ENCODE data around the gene ZNF503.

The ZNF503 gene

GRCh38 chr10:75401569-75402485 is at the start of gene ZNF503:
Gene ZNF503, minus strand, starts transcription at chr10:75401764. Its CDS starts 345 bp downstream, at chr10:75401419.
- DNase-seq: peak; percentile 86 to 92

GRCh38 chr10:75450644-75451640 is 49.4 kb upstream of the ZNF503 start:
- DNase-seq: peak; percentile 58 to 77

GRCh38 chr10:75450075-75450445 is 48.5 kb upstream of the ZNF503 start:
- peak in 1 of 2 experiments; percentile 61 for DNase-seq

GRCh38 chr10:75449382-75450074 is 48.0 kb upstream of the ZNF503 start:
- DNase-seq: peak in 1 of 2 experiments; percentile 61

- DNase-seq: no peak
Observed at GRCh38 chr10:75448166-75448565, 46.6 kb upstream of the ZNF503 start.

- DNase-seq: no peak
Observed at GRCh38 chr10:75446508-75446907, 44.9 kb upstream of the ZNF503 start.

GRCh38 chr10:75444781-75445386 is 43.3 kb upstream of the ZNF503 start:
- no peak for DNase-seq

- DNase-seq: no peak
Observed at GRCh38 chr10:75443362-75443761, 41.8 kb upstream of the ZNF503 start.

- no peak for DNase-seq
Observed at GRCh38 chr10:75441682-75442081, 40.1 kb upstream of the ZNF503 start.

GRCh38 chr10:75441196-75441595 is 39.6 kb upstream of the ZNF503 start:
- DNase-seq: no peak

- no peak for DNase-seq
Observed at GRCh38 chr10:75440271-75440793, 38.8 kb upstream of the ZNF503 start.

GRCh38 chr10:75439811-75440210 is 38.2 kb upstream of the ZNF503 start:
- no peak for DNase-seq

GRCh38 chr10:75438275-75438674 is 36.7 kb upstream of the ZNF503 start:
- no peak for DNase-seq

- DNase-seq: no peak
Observed at GRCh38 chr10:75437693-75438092, 36.1 kb upstream of the ZNF503 start.

- no peak for DNase-seq
Observed at GRCh38 chr10:75436896-75437295, 35.3 kb upstream of the ZNF503 start.

- DNase-seq: no peak
Observed at GRCh38 chr10:75435291-75435690, 33.7 kb upstream of the ZNF503 start.

- DNase-seq: no peak
Observed at GRCh38 chr10:75434291-75434690, 32.7 kb upstream of the ZNF503 start.

GRCh38 chr10:75433216-75433615 is 31.7 kb upstream of the ZNF503 start:
- DNase-seq: no peak

- no peak for DNase-seq
Observed at GRCh38 chr10:75432763-75433162, 31.2 kb upstream of the ZNF503 start.

- no peak for DNase-seq
Observed at GRCh38 chr10:75432176-75432575, 30.6 kb upstream of the ZNF503 start.

GRCh38 chr10:75431180-75432111 is 29.9 kb upstream of the ZNF503 start, which contains the start of gene LRMDA:
Gene LRMDA, plus strand, starts transcription at chr10:75431624.
- DNase-seq: no peak
